ENCODE data around the gene PLCH2.

The PLCH2 gene

GRCh38 chr1:2459757-2460156, 16.3 kb upstream of the PLCH2 start:
- DNase-seq (ENCODE audit: low read depth in 2 of 3, low spot score in 2 of 3) = no peak

- no peak for DNase-seq (ENCODE audit: low read depth in 2 of 3, low spot score in 2 of 3)
These were observed 15.9 kb upstream of the PLCH2 start for GRCh38 chr1:2460203-2460602.

DNA sequence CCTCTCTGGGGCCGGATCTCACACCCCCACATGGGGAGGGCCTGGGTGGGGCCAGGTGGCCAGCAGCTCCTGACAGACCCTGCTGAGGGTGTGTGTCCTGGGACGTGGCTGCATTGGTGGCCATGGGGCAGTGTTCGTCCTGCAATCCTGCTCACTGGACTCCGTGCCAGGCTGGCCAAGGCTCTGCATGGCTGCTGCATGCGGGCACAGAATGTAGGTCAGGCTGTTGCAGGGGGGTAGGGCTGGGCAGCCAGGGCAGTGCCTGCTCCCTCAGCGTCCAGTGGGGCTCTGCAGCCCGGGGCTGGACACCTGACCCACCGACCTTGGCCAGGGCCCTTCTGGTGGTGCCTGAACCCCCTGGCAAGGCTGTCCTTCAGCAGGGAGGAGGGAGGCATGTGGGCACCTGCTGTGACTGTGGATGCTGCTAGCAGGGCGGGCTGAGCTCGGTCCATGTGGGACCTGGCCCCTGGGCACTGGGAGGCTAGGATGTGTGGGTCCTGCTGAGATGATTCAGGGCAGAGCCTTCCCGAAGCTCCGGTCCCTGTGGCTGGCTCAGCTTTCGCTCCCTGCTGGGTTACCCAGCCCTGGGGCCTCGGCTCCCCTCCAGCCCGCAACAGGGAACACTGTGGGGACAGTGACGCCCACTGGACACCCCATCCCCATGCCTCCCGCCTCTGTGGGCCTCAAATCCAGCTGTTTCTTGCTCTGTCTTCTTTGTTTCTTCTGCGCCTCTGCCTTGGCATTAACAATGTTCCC, 14.9 kb upstream of the PLCH2 start:
- DNase-seq (ENCODE audit: low read depth in 2 of 3, low spot score in 2 of 3) = no peak

- DNase-seq (ENCODE audit: low read depth in 2 of 3, low spot score in 2 of 3) = no peak
These were observed 13.3 kb upstream of the PLCH2 start for GRCh38 chr1:2462819-2463218.

DNA sequence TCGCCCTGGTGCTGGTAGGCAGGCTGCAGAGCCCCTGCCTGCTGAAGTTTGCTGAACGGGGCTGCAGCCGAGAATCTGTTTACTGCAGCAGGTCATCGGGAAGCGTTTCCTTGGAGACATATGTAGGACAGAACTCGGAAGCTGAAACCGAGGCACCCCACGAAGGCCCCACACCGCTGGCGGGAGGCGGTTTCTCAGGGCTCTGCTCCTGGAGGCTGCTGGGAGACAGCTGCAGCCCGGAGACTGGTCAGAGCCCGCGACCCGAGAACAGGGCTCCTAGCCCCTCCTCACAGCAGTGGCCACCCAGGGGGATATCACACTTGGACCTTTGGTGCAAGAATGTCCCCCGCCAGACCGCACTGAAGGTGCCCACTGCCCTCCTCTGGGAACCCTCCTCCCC, 12.7 kb upstream of the PLCH2 start:
- no peak for DNase-seq (ENCODE audit: low read depth in 2 of 3, low spot score in 2 of 3)

DNA sequence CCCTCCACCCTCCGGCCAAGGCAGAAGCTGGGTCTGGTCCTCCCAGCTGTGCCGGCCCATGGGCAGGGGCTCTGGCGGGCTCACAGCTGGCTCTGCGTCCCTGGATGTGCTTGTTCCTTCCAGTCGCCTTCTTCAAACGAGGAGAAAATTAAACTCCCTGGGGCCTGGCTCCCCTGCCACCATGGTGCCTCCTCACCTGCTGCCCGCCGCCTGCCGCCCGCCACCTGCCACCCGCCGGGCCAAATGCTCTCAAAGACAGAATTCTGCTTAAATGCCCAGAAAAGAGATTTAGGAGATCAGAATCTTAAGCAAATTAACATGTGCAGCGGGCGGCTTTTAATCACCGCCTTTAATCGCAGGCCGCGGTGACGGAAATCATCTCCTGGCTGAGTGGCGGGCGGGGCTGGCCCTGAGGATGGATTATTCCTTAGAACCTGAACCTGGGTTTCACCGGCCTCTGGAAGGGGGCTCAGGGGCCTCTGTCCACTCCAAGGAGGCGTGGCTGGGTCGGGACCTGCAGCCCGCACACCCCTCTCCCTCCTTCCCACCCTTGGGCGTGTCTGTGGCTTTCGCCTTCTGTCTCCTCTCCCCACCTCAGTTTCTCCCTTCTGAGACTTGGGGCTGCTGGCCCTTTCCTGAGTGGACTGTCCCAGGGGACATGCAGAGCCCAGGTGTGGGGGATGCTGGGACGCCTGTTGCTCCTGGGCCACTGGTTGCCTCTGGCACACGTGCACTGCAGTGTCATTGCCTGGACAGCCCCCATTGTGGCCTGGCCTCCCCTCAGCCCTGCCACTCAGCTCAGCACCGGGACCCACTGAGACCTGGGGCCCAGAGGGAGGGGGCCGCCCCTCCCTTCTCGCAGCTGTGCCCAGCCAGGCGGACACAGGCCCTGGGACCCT, 10.5 kb upstream of the PLCH2 start:
- no peak for DNase-seq (ENCODE audit: low read depth in 2 of 3, low spot score in 2 of 3)

DNA sequence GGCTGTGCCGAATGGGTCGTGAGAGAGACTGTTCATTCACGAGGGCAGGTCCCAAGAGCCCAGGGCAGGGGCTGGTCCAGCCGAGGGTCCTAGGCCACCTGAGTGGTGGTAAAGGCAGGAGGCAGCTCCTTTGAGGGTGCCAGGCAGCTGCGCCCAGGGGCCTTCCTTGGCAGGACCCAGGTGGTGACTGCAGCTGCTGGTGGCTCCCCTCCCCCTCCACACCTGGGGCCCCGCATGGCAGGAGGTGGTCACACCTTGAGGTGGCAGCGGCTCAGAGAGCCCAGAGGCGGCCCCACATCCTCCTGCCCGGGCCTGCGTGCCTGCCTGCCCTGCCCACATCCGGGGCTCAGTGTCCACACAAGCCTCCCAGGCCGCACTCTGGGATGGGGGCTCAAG, 9.8 kb upstream of the PLCH2 start:
- no peak for DNase-seq (ENCODE audit: low read depth in 2 of 3, low spot score in 2 of 3)

DNA sequence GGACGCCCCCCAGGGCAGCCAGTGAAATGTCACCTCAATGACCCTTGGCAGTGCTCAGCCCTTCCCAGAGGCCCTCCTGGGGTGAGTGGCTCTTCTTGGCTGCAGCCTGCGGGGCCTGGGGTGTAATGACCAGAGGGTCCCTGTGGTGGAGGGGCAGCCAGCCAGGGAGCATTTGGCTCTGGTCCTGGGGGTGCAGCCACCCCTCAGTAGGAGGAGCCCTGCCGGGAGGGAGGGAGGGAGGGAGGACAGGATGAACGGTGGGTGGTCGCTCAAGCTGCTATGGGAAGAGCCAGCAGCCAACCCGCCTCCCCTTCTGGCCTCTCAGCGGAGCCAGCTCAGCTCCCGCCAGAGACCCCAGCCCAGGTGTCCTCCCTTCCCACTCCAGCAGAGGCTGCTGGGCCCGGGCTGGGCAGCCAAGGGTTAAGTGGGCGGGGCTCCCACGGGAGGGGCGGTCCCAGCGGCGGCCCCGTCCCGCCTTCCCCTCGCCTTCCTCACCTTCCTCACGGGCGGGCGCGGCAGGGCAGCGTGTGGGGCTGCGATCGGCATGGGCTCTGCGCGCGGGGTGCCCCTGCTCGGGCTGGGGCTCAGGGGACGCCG, 9.0 kb upstream of the PLCH2 start:
- no peak for DNase-seq (ENCODE audit: low read depth in 2 of 3, low spot score in 2 of 3)

DNA sequence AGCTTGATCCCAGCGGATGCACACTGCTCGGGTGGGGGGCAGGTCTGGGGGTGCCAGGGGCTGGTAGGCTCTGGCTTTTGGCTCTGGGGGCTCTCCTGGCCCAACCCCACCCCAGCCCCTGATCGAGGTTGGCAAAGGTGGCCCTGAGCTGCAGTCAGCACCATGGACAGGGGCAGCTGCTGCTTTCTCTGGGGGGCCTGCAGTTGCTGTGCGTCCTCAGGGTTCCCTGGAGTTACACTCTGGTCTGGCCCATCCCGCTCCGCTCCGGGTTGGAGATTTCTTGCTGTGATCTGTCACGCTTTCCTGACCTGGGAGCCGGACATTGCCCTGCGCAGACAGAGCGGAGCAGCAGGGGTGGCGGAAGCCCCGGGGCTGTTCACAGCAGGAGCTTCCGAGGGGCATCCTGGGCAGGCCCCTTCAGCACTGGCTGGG, 8.0 kb upstream of the PLCH2 start:
- peak in 1 of 3 experiments; percentile 18 for DNase-seq (ENCODE audit: low read depth in 2 of 3, low spot score in 2 of 3)

- DNase-seq (ENCODE audit: low read depth in 2 of 3, low spot score in 2 of 3) = no peak
These were observed 7.5 kb upstream of the PLCH2 start for GRCh38 chr1:2468540-2468939.

GRCh38 chr1:2469103-2469940, 6.8 kb upstream of the PLCH2 start:
- DNase-seq (ENCODE audit: low read depth in 2 of 3, low spot score in 2 of 3) = no peak

DNA sequence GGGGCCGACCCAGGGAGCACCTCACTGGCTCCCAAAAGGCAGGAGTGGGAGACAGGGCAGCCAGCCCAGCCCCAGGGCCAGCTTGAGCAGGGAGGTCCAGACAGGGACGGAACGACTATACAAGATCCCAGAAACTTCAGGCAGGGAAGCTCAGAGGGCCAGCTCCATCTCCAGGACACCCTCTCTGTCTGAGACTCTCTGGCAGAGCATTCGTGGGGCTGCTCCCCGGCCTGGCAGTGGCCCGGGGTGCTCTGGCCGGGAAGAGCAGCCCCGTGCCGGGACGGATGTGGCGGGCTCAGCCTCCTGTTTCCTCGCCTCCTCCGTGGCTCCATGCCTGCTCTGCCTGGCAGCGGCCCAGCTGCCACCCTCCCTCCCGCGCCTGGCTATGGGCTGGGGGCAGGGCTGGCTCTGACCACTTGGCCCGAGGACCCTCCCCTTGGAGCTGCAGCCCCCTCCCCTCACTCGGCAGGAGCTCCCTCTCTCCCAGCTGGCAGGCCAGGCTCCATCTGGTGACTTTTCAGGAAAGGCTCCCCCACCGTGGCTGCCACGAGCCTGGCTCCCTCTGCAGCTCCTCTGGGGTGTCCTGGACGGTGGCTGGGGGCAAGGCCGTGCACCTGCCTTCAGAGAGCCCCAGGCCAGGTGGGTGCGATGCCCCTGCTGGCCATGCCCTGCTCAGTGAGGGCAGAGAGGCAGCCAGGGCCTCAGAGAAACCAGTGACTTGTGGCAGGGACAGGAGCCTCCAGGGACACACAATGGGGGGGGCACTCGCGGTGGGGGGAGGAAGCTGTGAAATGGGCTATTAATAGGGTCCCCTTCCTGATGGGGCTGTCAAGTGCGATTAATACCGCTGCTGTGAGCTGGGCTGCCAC, 5.6 kb upstream of the PLCH2 start:
- no peak for DNase-seq (ENCODE audit: low read depth in 2 of 3, low spot score in 2 of 3)

DNA sequence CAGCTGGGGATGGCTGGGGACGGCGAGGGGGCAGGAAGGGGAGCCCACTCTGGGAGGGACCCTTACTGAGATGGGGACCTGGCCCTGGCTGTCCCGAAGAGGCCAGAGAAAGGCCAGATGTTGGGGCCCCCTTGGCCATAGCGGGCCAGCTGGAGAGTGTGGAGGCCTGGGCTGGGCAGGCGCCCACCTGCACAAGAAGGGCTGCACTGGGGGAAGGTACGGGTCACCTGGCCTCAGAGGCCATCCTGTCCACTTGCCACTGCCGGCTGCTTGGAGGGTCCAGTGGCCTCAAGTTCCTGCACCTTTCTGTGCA, 5.0 kb upstream of the PLCH2 start:
- DNase-seq (ENCODE audit: low read depth in 2 of 3, low spot score in 2 of 3) = no peak

GRCh38 chr1:2471587-2472001, 4.5 kb upstream of the PLCH2 start:
- DNase-seq (ENCODE audit: low read depth in 2 of 3, low spot score in 2 of 3) = no peak

- no peak for DNase-seq (ENCODE audit: low read depth in 2 of 3, low spot score in 2 of 3)
These were observed 4.0 kb upstream of the PLCH2 start for GRCh38 chr1:2472109-2472508.

GRCh38 chr1:2472561-2473177, 3.4 kb upstream of the PLCH2 start:
- no peak for DNase-seq (ENCODE audit: low read depth in 2 of 3, low spot score in 2 of 3)

DNA sequence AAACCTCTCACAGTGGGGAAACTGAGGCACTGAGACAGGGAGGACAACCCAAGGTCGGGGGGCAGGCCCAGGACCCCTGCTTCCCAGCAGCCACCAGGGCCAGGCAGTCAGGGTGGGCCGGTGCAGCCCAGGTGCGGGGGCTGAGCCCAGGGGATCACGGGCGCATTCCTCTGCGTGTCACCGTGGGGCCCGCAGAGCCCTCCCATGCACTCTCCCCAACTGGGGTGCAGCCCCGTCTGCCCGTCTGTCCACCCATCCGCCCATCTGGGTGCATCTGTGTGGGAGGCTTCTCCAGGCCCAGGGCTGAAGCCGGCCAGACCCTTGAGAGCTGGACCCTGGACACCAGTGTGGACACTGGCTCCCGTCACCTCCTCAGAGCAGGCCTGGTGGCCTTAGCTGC, 2.9 kb upstream of the PLCH2 start:
- no peak for DNase-seq (ENCODE audit: low read depth in 2 of 3, low spot score in 2 of 3)

- no peak for DNase-seq (ENCODE audit: low read depth in 2 of 3, low spot score in 2 of 3)
These were observed 1.8 kb upstream of the PLCH2 start for GRCh38 chr1:2474104-2474844.

GRCh38 chr1:2474933-2475371, 1.1 kb upstream of the PLCH2 start:
- no peak for DNase-seq (ENCODE audit: low read depth in 2 of 3, low spot score in 2 of 3)
